Muscle layer of duodenum (tissue), 2 donors: ENCODE measurements around the gene UBALD2.
"Not testable (repeated sequence)": the region's sequence is repeated elsewhere in the genome, so short reads cannot be mapped to it uniquely, and the experiment has no call there.

Source experiments
- H3K27ac ChIP-seq: one replicate; pipeline ENCODE4 v1.7.0; 2013; ENCODE audit warnings: mild to moderate bottlenecking, low read length
- H3K27me3 ChIP-seq: one replicate; pipeline ENCODE4 v1.7.0; 2013; ENCODE audit warnings: low read depth, mild to moderate bottlenecking, control low read depth, low read length
- H3K36me3 ChIP-seq, 2 donors: one replicate each; pipeline ENCODE4 v1.7.0; 2013; ENCODE audit warnings: low read length in 2 of 2, control low read depth in 1 of 2, mild to moderate bottlenecking in 1 of 2; ENCODE audit not compliant: insufficient read depth in 2 of 2, control insufficient read depth in 1 of 2
- H3K4me1 ChIP-seq, 2 donors: one replicate each; pipeline ENCODE4 v1.7.0; 2013; ENCODE audit warnings: low read length in 2 of 2, mild to moderate bottlenecking in 2 of 2, control low read depth in 1 of 2, moderate library complexity in 1 of 2; ENCODE audit not compliant: insufficient read depth in 2 of 2, control insufficient read depth in 1 of 2
- H3K4me3 ChIP-seq, 2 donors: one replicate each; pipeline ENCODE4 v1.7.0; 2013; ENCODE audit warnings: low read length in 2 of 2, low read depth in 1 of 2, mild to moderate bottlenecking in 1 of 2
- H3K9me3 ChIP-seq, 2 donors: one replicate each; pipeline ENCODE4 v1.7.0; 2013; ENCODE audit warnings: low read length in 2 of 2, control low read depth in 1 of 2, mild to moderate bottlenecking in 1 of 2; ENCODE audit not compliant: control insufficient read depth in 1 of 2
- donor health status: healthy.

UBALD2 gene

DNA sequence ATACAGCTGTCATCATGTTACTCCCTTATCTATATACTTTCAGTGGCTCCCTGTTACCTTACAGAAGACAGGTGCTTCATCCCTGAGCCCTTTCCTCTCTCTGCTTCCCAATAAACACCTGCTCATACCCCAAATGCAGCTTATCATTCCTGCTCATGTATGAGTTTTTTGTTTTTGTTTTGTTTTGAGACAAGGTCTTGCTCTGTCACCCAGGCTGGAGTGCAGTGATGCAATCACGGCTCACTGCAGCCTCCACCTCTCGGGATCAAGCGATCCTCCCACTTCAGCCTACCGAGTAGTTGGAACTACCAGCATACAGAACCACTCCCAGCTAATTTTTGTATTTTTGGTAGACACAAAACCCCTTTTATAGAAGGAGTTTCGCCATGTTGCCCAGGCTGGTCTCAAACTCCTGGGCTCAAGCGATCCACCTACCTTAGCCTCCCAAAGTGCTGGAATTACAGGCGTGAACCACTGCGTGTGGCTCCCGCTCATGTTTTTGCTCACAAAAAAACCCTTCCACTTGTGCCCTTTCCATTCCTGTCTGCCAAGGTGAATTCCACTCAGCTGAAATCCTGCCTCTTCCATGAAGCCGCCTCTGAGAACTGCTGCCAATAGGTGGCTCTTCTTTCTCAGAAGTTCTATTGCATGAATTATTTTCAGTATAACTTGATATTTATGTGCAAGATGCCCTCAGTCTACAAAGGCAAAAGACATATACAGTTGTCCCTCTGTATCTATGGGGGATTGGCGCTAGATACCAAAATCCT is 16.9 kb upstream of the UBALD2 start:
- H3K27me3 ChIP-seq, result no peaks in the 10 kb centered on the region
- no peaks in the 10 kb centered on the region for H3K36me3 ChIP-seq
- H3K4me3 ChIP-seq, result no peak overlapping the region
- H3K4me1 ChIP-seq, result peaks cover 5 to 12% of the 10 kb centered on the region in 2 donors
- no peak overlapping the region for H3K27ac ChIP-seq
- H3K9me3 ChIP-seq, result no peaks in the 10 kb centered on the region

DNA sequence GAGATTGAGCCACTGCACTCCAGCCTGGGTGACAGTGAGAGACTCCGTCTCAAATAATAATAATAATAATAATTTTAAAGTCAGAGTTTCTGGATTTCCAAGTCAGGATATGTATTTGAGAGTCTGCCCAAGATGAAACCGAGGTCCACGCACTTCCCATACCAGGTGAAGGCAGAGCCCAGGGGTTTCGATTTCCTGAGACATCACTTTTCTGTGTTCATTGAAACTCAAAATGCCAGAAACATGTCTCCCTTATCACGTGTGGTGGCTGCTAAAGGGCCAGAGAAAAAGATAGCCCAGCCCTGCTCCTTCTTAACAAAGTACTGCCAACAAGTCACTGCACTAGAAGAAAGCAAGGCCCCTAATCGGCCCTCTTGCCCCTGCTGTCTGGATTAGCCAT is 15.0 kb upstream of the UBALD2 start:
- Histone ChIP-seq H3K27ac (no peak overlapping the region), H3K4me1 (peaks cover 5 to 12% of the 10 kb centered on the region in 2 donors), H3K27me3 (no peaks in the 10 kb centered on the region), H3K4me3 (no peak overlapping the region), H3K9me3 (no peaks in the 10 kb centered on the region), H3K36me3 (no peaks in the 10 kb centered on the region)

DNA sequence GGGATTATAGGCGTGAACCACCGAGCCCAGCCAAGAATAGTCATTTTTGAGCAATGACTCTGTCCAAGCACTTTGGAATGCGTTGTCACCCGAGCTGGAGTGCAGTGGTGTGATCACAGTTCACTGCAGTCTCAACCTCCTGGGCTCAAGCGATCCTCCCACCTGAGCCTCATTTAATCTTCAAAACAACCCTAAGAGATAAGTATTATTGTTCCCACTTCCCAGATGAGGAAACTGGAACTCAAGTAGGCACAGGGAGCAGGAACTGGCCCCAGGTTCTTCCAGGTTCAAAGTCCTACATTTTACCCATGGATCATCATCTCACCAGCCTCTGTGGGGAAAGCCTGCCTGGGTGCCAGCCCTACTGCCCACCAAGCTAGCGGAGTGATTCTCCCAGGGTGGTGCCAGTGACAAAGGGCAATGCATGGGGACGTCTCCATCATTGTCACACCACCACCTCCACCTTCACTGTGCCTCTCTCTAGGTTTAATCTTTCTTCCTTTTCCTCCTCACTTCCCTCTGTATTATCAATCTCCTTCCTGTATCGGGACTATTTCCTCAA is 13.6 kb upstream of the UBALD2 start:
- Histone ChIP-seq H3K27me3 (no peaks in the 10 kb centered on the region), H3K27ac (peak overlapping the region; percentile 64), H3K4me1 (peaks cover 5 to 11% of the 10 kb centered on the region in 2 donors), H3K9me3 (no peaks in the 10 kb centered on the region), H3K4me3 (no peak overlapping the region), H3K36me3 (no peaks in the 10 kb centered on the region)

DNA sequence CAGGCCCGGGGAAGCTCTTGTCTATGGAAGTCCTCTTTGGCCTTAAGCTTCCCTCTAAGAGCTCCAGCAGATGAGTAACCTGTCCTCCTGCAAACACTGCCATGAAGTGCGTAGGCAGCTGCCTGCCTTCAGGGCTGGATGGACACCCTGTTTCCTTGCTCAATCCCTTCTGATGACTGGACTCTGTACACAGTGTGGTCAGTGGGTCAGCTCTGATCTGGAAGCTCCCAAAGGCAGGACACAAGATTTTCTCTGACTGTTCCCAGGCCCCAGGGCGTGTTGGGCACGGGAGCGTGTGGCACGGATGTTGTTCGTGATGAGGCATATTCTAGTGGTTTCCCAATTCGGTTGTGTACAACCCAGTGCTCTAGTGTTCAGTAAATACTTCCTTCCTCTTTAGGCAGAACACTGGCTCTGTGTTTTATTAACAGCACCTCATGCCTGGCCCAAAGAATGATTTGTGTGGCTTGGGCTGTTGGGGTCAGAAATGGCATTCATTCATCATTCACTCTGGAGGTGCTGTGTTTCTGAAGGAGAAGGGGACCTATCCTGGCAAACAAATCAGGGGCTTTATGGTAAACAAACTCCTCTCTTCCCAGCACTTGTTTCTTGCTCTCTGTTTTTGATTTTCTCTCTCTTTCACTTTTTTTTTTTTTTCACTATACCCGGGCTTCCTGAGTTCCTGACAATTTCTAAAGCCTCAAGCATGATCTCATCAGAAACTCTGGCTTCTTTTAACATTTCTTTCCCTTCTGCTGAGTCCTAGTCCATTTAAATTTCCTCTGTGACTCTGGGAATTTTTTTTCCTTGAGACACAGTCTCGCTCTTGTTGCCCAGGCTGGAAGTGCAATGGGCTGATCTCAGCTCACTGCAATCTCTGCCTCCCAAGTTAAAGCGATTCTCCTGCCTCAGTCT is 12.9 kb upstream of the UBALD2 start:
- Histone ChIP-seq H3K27ac (peak overlapping the region; percentile 64), H3K4me3 (no peak overlapping the region), H3K36me3 (no peaks in the 10 kb centered on the region), H3K27me3 (no peaks in the 10 kb centered on the region), H3K4me1 (peaks cover 5 to 7% of the 10 kb centered on the region in 2 donors), H3K9me3 (no peaks in the 10 kb centered on the region)

DNA sequence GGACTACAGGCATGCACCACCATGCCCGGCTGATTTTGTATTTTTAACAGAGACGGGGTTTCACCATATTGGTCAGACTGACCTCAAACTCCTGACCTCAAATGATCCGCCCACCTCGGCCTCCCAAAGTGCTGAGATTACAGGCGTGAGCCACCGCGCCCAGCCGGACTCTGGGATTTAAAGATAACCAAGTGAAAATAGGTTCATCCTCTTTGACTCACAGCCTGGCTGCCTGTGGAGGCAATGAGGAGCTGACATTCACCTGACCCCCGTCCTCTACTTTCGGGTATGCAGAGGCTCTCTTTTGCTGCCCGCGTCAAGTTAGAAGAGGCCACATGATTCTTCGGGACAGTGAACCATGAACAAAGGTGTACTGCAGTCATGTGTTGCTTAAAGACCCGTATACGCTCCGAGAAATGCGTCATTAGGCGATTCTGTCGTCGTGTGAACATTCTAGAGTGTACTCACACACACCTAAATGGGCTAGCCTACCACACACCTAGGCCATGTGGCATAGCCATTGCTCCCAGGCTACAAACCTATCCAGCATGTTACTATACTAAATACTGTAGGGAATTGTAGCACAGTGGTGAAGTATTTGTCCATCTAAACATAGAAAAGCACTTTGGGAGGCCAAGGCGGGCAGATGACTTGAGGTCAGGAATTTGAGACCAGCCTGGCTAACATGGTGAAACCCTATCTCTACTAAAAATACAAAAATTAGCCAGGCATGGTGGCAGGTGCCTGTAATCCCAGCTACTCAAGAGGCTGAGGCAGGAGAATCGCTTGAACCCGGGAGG is 12.0 kb upstream of the UBALD2 start:
- H3K36me3 ChIP-seq, H3K27ac ChIP-seq, H3K4me3 ChIP-seq, H3K9me3 ChIP-seq, H3K4me1 ChIP-seq, H3K27me3 ChIP-seq: not testable (repeated sequence)

DNA sequence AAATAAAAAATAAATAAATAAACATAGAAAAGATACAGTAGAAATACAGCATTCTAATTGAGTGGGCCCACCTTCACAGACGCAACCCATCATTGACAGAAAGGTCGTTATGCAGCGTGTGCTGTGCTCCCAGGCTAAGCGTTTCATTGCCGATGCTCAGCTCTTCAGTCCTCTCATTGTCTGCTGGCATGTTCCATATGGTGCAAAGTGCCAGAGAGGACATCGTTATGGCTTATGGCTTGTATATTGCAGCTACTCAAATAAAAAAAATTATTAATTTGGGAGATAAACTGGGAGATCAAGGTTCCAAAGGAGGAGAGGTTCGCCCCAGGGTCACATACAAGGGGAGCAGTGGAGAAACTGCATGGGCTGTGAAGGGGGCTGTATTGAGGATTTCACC is 11.3 kb upstream of the UBALD2 start:
- Histone ChIP-seq H3K27ac (no peak overlapping the region), H3K9me3 (no peaks in the 10 kb centered on the region), H3K4me3 (no peak overlapping the region), H3K36me3 (no peaks in the 10 kb centered on the region), H3K4me1 (peaks cover 5 to 7% of the 10 kb centered on the region in 2 donors), H3K27me3 (no peaks in the 10 kb centered on the region)

DNA sequence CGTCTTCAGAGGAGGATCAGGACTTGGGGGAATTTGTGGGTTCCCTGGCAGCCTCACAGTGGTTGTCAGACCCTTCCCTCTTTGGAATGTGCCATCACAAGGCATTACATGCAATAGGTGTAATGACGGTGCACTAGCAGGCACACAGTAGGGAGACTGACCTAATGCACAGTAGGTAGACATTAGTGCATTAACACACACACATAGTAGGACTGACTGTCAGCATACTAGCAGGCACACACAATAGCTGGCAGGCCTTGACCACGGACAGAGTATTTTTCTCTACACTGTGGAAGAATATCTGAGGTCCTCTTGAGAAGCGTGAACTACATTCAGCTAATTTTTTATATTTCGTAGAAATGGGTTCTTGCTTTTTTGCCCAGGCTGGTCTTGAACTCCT is 10.9 kb upstream of the UBALD2 start:
- peaks cover 5 to 7% of the 10 kb centered on the region in 2 donors for H3K4me1 ChIP-seq
- no peak overlapping the region for H3K27ac ChIP-seq
- no peaks in the 10 kb centered on the region for H3K36me3 ChIP-seq
- H3K9me3 ChIP-seq, result no peaks in the 10 kb centered on the region
- H3K27me3 ChIP-seq, result no peaks in the 10 kb centered on the region
- H3K4me3 ChIP-seq, result no peak overlapping the region

DNA sequence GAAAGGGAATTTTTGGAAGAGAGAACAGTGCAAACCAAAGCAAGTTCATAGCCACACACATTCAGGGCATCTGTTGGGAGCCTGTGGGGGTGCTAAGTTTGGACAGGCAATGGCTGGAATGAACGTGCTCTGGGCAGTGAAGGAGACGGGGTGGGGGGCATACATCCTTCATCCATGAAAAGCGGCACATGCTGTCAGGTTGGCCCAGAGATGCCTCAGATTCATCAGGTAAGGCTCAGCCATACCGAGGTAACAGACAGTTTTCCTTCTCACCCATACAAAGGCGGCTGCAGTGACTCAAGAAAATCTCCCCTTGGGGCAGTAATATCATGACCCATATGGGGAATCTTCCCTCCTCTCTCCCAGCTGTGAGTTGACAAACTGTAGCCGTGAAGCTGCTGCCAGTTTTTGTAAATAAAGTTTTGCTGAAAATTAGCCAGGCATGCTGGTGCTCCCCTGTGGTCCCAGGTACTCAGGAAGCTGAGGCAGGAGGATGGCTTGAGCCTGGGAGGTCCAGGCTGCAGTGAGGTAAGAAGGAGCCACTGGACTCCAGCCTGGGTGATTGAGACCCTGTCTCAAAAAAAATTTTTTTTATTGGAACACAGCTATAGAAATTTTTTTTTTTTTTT is 9.2 kb upstream of the UBALD2 start:
- Histone ChIP-seq H3K4me3 (no peak overlapping the region), H3K4me1 (peaks cover 5 to 7% of the 10 kb centered on the region in 2 donors), H3K27ac (no peak overlapping the region), H3K9me3 (no peaks in the 10 kb centered on the region), H3K27me3 (no peaks in the 10 kb centered on the region), H3K36me3 (no peaks in the 10 kb centered on the region)

DNA sequence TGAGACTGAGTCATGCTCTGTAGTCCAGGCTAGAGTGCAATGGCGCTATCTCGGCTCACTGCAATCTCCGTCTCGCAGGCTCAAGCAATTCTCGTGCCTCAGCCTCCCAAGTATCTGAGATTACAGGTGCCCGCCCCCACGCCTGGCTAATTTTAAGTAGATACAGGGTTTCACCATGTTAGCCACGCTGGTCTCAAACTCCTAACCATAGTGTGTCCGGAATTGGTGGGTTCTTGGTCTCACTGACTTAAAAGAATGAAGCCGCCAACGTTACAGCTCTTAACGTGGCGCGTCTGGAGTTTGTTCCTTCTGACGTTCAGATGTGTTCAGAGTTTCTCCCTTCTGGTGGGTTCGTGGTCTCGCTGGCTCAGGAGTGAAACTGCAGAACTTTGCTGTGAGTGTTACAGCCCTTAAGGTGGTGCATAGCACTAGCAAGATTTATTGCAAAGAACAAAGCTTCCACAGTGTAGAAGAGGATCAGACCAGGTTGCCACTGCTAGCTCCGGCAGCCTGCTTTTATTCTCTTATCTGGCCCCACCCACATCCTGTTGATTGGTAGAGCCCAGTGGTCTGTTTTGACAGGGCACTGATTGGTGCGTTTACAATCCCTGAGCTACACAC is 8.6 kb upstream of the UBALD2 start:
- H3K27ac ChIP-seq, H3K36me3 ChIP-seq, H3K9me3 ChIP-seq, H3K4me3 ChIP-seq, H3K4me1 ChIP-seq, H3K27me3 ChIP-seq: not testable (repeated sequence)

DNA sequence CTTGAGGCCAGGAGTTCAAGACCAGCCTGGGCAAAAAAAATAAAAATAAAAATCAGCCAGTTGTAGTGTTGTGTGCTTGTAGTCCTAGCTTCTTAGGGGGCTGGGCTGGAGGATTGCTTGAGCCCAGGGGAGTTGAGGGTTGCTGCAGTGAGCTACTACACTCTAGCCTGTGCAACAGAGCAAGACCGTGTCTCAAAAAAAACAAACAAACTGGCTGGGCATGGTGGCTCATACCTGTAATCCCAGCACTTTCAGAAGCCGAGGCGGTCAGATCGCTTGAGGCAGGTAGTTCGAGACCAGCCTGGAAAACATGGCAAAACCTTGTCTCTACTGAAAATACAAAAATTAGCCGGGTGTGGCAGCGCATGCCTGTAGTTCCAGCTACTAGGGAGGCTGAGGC is 4.9 kb upstream of the UBALD2 start:
- Histone ChIP-seq H3K4me1 (peaks cover 5 to 10% of the 10 kb centered on the region in 2 donors), H3K27me3 (no peaks in the 10 kb centered on the region), H3K27ac (peak overlapping the region; percentile 89), H3K9me3 (no peaks in the 10 kb centered on the region), H3K36me3 (no peaks in the 10 kb centered on the region), H3K4me3 (no peak overlapping the region)
